IMR-90 (cell line): ENCODE results near the gene TSPAN4. TPM values are rescaled to one million over a fixed set of nuclear protein-coding genes. Genes with fewer than 3 reads are reported as not detected.

ENCODE experiments used
- ATAC-seq: fragments of 200-7000 bp; cut with Tn5 transposase; 2 replicates; pipeline ENCODE4 v1.9.1; 2020; ENCODE audit warnings: low read depth, mild to moderate bottlenecking, moderate library complexity
- BruUV-seq: library from RNA; stranded (reverse); fragments of 400-500 nt; replicated peaks from 2 replicates; lab custom pipeline; 2021; lab: Mats Ljungman, UMichigan
- CTCF ChIA-PET: fragments of 300-600 bp; formaldehyde crosslinking; extraction: SDS; loops from one replicate; lab custom pipeline; 2021; ENCODE audit warnings: antibody characterized with exemption; lab: Yijun Ruan, JAX
- POLR2A ChIA-PET: fragments of 300-600 bp; sonication (Branson Sonifier 250); formaldehyde crosslinking; loops from one replicate; lab custom pipeline; 2022; ENCODE audit warnings: antibody characterized with exemption; ENCODE audit not compliant: unreplicated experiment; lab: Charles Lee
- DNase-seq: peaks from one replicate; pipeline ENCODE4 v3.0.0; 2013
- H2AFZ ChIP-seq: replicated peaks from 2 replicates; pipeline ENCODE3; 2013; ENCODE audit warnings: low read length, mild to moderate bottlenecking; ENCODE audit not compliant: poor library complexity
- H2AK5ac ChIP-seq: 2 replicates; pipeline ENCODE4 v1.6.1; 2013; ENCODE audit warnings: low read depth, low read length, inconsistent platforms
- H2AK9ac ChIP-seq: replicated peaks from 2 replicates; pipeline ENCODE3; 2013; ENCODE audit warnings: mild to moderate bottlenecking, low read depth, low read length, moderate library complexity; ENCODE audit not compliant: poor library complexity
- H2BK120ac ChIP-seq: 2 replicates; pipeline ENCODE4 v1.6.1; 2013; ENCODE audit warnings: low read depth, low read length, inconsistent platforms
- H2BK15ac ChIP-seq: 3 replicates; pipeline ENCODE4 v1.6.1; 2013; ENCODE audit warnings: low read depth, low read length, inconsistent platforms
- H2BK20ac ChIP-seq: 2 replicates; pipeline ENCODE4 v1.6.1; 2013; ENCODE audit warnings: low read depth, mild to moderate bottlenecking, inconsistent platforms, low read length, moderate library complexity
- H2BK5ac ChIP-seq: 2 replicates; pipeline ENCODE4 v1.6.1; 2013; ENCODE audit warnings: mild to moderate bottlenecking, low read depth, low read length, inconsistent platforms; ENCODE audit not compliant: poor library complexity, severe bottlenecking
- H3K14ac ChIP-seq: replicated peaks from 2 replicates; pipeline ENCODE4 v1.6.1; 2013; ENCODE audit warnings: low read depth, low read length, inconsistent platforms
- H3K18ac ChIP-seq: 2 replicates; pipeline ENCODE4 v1.6.1; 2013; ENCODE audit warnings: low read depth, low read length, control low read depth
- H3K23ac ChIP-seq: 2 replicates; pipeline ENCODE4 v1.6.1; 2013; ENCODE audit warnings: low read depth, low read length, inconsistent platforms
- H3K27ac ChIP-seq: 2 replicates; pipeline ENCODE4 v1.5.1; 2013; ENCODE audit warnings: mild to moderate bottlenecking, control low read depth, low read length; ENCODE audit not compliant: insufficient read depth
- H3K27me3 ChIP-seq: 2 replicates; pipeline ENCODE4 v1.6.1; 2013; ENCODE audit warnings: low read length; ENCODE audit not compliant: control insufficient read depth, insufficient read depth
- H3K36me3 ChIP-seq: 2 replicates; pipeline ENCODE4 v1.6.1; 2013; ENCODE audit warnings: low read length, mixed read lengths; ENCODE audit not compliant: control insufficient read depth, insufficient read depth
- H3K4ac ChIP-seq: 2 replicates; pipeline ENCODE4 v1.6.1; 2013; ENCODE audit warnings: low read depth, low read length, inconsistent platforms
- H3K4me1 ChIP-seq: 2 replicates; pipeline ENCODE4 v1.6.1; 2013; ENCODE audit warnings: low read length, mixed read lengths; ENCODE audit not compliant: control insufficient read depth, insufficient read depth
- H3K4me2 ChIP-seq: 2 replicates; pipeline ENCODE4 v1.6.1; 2013; ENCODE audit warnings: low read depth, mild to moderate bottlenecking, control low read depth, low read length, moderate library complexity
- H3K4me3 ChIP-seq: 2 replicates; pipeline ENCODE4 v1.5.1; 2013; ENCODE audit warnings: low read depth, mild to moderate bottlenecking, control low read depth, low read length, moderate library complexity; ENCODE audit not compliant: insufficient read depth
- H3K56ac ChIP-seq: 2 replicates; pipeline ENCODE4 v1.6.1; 2013; ENCODE audit warnings: low read length, inconsistent platforms; ENCODE audit not compliant: insufficient read depth; ENCODE audit errors: extremely low read depth
- H3K79me1 ChIP-seq, 2 experiments: 2 replicates each; pipeline ENCODE4 v1.6.1; 2013; ENCODE audit warnings: low read length in 2 of 2, inconsistent platforms in 1 of 2, low read depth in 1 of 2
- H3K9ac ChIP-seq: 2 replicates; pipeline ENCODE4 v1.6.1; 2013; ENCODE audit warnings: low read depth, low read length, control low read depth
- H3K9me1 ChIP-seq: 2 replicates; pipeline ENCODE4 v1.6.1; 2013; ENCODE audit warnings: low read length, inconsistent platforms; ENCODE audit not compliant: insufficient read depth
- H3K9me3 ChIP-seq: 2 replicates; pipeline ENCODE4 v1.6.1; 2013; ENCODE audit warnings: low read length; ENCODE audit not compliant: control insufficient read depth, insufficient read depth
- H4K20me1 ChIP-seq: 2 replicates; pipeline ENCODE4 v1.6.1; 2013; ENCODE audit warnings: low read length, inconsistent platforms; ENCODE audit not compliant: insufficient read depth
- H4K5ac ChIP-seq: 2 replicates; pipeline ENCODE4 v1.6.1; 2013; ENCODE audit warnings: mild to moderate bottlenecking, low read depth, low read length, control low read depth
- H4K8ac ChIP-seq, 2 experiments: 2 replicates each; pipeline ENCODE4 v1.6.1; 2013; ENCODE audit warnings: low read depth in 2 of 2, low read length in 2 of 2, control low read depth in 1 of 2, inconsistent platforms in 1 of 2
- H4K91ac ChIP-seq: 2 replicates; pipeline ENCODE4 v1.6.1; 2013; ENCODE audit warnings: low read depth, low read length, inconsistent platforms; ENCODE audit not compliant: insufficient read depth
- BHLHE40 ChIP-seq: fragments of 150-350 bp; IDR thresholded peaks from 2 replicates; pipeline ENCODE4 v1.6.1; 2016; ENCODE audit warnings: mild to moderate bottlenecking, low read depth, low read length
- CEBPB ChIP-seq: IDR thresholded peaks from 2 replicates; pipeline ENCODE4 v1.6.1; 2012; ENCODE audit warnings: low read depth, low read length, improper control_type of control experiment
- CHD1 ChIP-seq: IDR thresholded peaks from 2 replicates; pipeline ENCODE4 v1.6.1; 2012; ENCODE audit warnings: low read depth, low read length, improper control_type of control experiment
- FOS ChIP-seq: fragments of 150-350 bp; IDR thresholded peaks from 2 replicates; pipeline ENCODE4 v1.6.1; 2016; ENCODE audit warnings: low read depth, low read length
- MAFK ChIP-seq: IDR thresholded peaks from 2 replicates; pipeline ENCODE4 v1.6.1; 2012; ENCODE audit warnings: low read depth, low read length, improper control_type of control experiment
- MAZ ChIP-seq: IDR thresholded peaks from 2 replicates; pipeline ENCODE4 v1.6.1; 2012; ENCODE audit warnings: low read depth, mild to moderate bottlenecking, low read length, improper control_type of control experiment, moderate library complexity, borderline replicate concordance
- MXI1 ChIP-seq: IDR thresholded peaks from 2 replicates; pipeline ENCODE4 v1.6.1; 2012; ENCODE audit warnings: low read depth, mild to moderate bottlenecking, low read length, moderate library complexity, borderline replicate concordance
- NFE2L2 ChIP-seq: fragments of 150-350 bp; IDR thresholded peaks from 2 replicates; pipeline ENCODE4 v1.6.1; 2016; ENCODE audit warnings: low read depth, mild to moderate bottlenecking, low read length
- POLR2A ChIP-seq: IDR thresholded peaks from 2 replicates; pipeline ENCODE4 v1.6.1; 2012; ENCODE audit warnings: mild to moderate bottlenecking, low read depth, low read length
- RAD21 ChIP-seq: IDR thresholded peaks from 2 replicates; pipeline ENCODE4 v1.6.1; 2012; ENCODE audit warnings: low read length, improper control_type of control experiment
- RCOR1 ChIP-seq: IDR thresholded peaks from 2 replicates; pipeline ENCODE4 v1.6.1; 2012; ENCODE audit warnings: mild to moderate bottlenecking, low read length, improper control_type of control experiment; ENCODE audit not compliant: insufficient replicate concordance
- RFX5 ChIP-seq: IDR thresholded peaks from 2 replicates; pipeline ENCODE4 v1.8.0; 2012; ENCODE audit warnings: low read depth, mild to moderate bottlenecking, low read length, moderate library complexity
- SMC3 ChIP-seq: fragments of 150-350 bp; IDR thresholded peaks from 2 replicates; pipeline ENCODE4 v1.6.1; 2016; ENCODE audit warnings: low read depth, mild to moderate bottlenecking, antibody characterized with exemption, low read length, moderate library complexity
- WGBS, 2 experiments: methylation state at CpG; one replicate each; pipeline versions ENCODE4 v1.1.5 to v1.1.7; 2013; ENCODE audit warnings: missing lambda C conversion rate in 2 of 2; ENCODE audit not compliant: insufficient read length in 1 of 2; ENCODE audit errors: extremely low coverage in 2 of 2; 5-methylcytosine and 5-hydroxymethylcytosine counted together
- dilution Hi-C: fragments of 300-500 bp; cut with HindIII; formaldehyde crosslinking; loops from one replicate; pipeline ENCODE4 v1.14.3; 2018; ENCODE audit warnings: low sequenced_read_pairs; ENCODE audit not compliant: unreplicated experiment
- in situ Hi-C: fragments of 300-500 bp; cut with MboI; formaldehyde crosslinking; loops from 3 replicates; pipeline ENCODE4 v1.14.3; 2019; ENCODE audit warnings: low sequenced_read_pairs, inconsistent platforms, mixed read lengths
- intact Hi-C: fragments of 100-400 bp; cut with micrococcal nuclease; formaldehyde crosslinking; loops from 2 replicates; pipeline ENCODE4 v1.10.0; 2022
- polyA plus RNA-seq, 3 experiments: library from polyadenylated mRNA; depleted of rRNA; stranded (reverse); fragments of >200 nt; gene quantifications; 2 replicates each; pipeline ENCODE4 v1.2.3, GENCODE V29; 2012; ENCODE audit warnings: low replicate concordance in 1 of 3
- total RNA-seq: library from RNA; depleted of rRNA; stranded (reverse); fragments of >200 nt; gene quantifications from 2 replicates; pipeline ENCODE4 v1.2.3, GENCODE V29; 2012
- TF ChIP-seq, protein P1 (sequence below): fragments of 150-350 bp; IDR thresholded peaks from 2 replicates; pipeline ENCODE4 v1.6.1; 2016; ENCODE audit warnings: low read depth, mild to moderate bottlenecking, low read length, moderate library complexity, borderline replicate concordance
- TF ChIP-seq, protein P2 (sequence below): conservative IDR thresholded peaks from 2 replicates; pipeline ENCODE4 v1.5.1; 2012; ENCODE audit warnings: mild to moderate bottlenecking, low read depth, low read length, improper control_type of control experiment
- TF ChIP-seq, protein P3 (sequence below): fragments of 150-350 bp; IDR thresholded peaks from 2 replicates; pipeline ENCODE4 v1.6.1; 2017; ENCODE audit warnings: mild to moderate bottlenecking, antibody characterized with exemption, low read length, low read depth

The TSPAN4 gene
- total and polyA plus RNA-seq, 2 of the 4 experiments (the other 2 are of a cell fraction), result 161 to 293 TPM

DNA sequence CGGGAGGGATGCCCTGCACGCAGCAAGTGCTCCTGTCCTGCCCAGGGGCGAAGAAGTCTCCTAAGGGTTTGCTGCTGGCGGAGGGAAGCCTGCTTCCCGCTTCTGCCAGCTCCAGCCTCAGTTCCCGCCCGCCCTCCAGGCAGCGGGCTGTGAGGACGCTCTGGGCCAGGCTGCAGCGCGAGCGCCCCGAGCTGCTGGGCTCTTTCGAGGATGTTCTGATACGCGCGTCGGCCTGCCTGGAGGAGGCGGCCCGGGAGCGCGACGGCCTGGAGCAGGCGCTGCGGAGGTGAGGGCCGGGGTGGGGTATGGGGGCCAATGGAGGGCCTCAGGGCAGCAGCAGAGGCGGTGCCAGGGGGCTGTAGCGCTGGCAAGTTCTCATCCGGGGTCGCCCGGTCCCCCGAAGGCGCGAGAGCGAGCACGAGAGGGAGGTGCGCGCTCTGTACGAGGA is 12.8 kb upstream of the TSPAN4 start:
- in situ Hi-C loops (no loop called here), intact Hi-C loops (no loop called here)
- 6% methylated on average over 12 of the region's 39 CpGs; no CpG with 5 or more reads in 1 of the 2 experiments for WGBS, 2 experiments

More for the DNA sequence above, 12.8 kb upstream of the TSPAN4 start:
- dilution Hi-C loops, result no loop called here
- Histone ChIP-seq H2BK20ac (no peak overlapping the region), H3K4me1 (peaks cover 34% of the 10 kb centered on the region), H3K9me3 (no peaks in the 10 kb centered on the region), H4K5ac (no peak overlapping the region), H4K8ac (no peak overlapping the region), H3K4me3 (no peak overlapping the region), H3K36me3 (peaks cover 9% of the 10 kb centered on the region; the same call in 1 of the 2 replicates), H3K79me1 (peaks cover 5 to 24% of the 10 kb centered on the region in 2 experiments), H3K27ac (no peak overlapping the region; the same call in 1 of the 2 replicates), H2AK9ac (peak overlapping the region; percentile 61), H3K4ac (no peak overlapping the region), H3K27me3 (peaks cover 6% of the 10 kb centered on the region; the same call in 1 of the 2 replicates), H3K4me2 (peak overlapping the region; percentile 51), H3K56ac (no peak overlapping the region), H2AK5ac (0 out of 2 replicates have a peak overlapping the region, but pooled peaks have one; percentile 52), H2BK5ac (no peak overlapping the region), H2AFZ (peak overlapping the region; percentile 90), H3K18ac (no peak overlapping the region), H3K23ac (no peak overlapping the region), H3K9me1 (peaks cover 10% of the 10 kb centered on the region; the same call in 1 of the 2 replicates), H4K91ac (no peak overlapping the region; the same call in 1 of the 2 replicates), H3K9ac (no peak overlapping the region), H2BK15ac (no peak overlapping the region), H2BK120ac (no peak overlapping the region), H3K14ac (no peak overlapping the region), H4K20me1 (peaks cover 38% of the 10 kb centered on the region)
- TF ChIP-seq, protein P1, sequence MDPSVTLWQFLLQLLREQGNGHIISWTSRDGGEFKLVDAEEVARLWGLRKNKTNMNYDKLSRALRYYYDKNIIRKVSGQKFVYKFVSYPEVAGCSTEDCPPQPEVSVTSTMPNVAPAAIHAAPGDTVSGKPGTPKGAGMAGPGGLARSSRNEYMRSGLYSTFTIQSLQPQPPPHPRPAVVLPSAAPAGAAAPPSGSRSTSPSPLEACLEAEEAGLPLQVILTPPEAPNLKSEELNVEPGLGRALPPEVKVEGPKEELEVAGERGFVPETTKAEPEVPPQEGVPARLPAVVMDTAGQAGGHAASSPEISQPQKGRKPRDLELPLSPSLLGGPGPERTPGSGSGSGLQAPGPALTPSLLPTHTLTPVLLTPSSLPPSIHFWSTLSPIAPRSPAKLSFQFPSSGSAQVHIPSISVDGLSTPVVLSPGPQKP, result no peak
- TF ChIP-seq RAD21 (no peak), POLR2A (no peak), FOS (no peak), NFE2L2 (no peak), MAZ (no peak), CHD1 (no peak), MXI1 (no peak), SMC3 (no peak), RFX5 (no peak), MAFK (no peak), CEBPB (no peak), BHLHE40 (no peak), RCOR1 (no peak)
- TF ChIP-seq, protein P2, sequence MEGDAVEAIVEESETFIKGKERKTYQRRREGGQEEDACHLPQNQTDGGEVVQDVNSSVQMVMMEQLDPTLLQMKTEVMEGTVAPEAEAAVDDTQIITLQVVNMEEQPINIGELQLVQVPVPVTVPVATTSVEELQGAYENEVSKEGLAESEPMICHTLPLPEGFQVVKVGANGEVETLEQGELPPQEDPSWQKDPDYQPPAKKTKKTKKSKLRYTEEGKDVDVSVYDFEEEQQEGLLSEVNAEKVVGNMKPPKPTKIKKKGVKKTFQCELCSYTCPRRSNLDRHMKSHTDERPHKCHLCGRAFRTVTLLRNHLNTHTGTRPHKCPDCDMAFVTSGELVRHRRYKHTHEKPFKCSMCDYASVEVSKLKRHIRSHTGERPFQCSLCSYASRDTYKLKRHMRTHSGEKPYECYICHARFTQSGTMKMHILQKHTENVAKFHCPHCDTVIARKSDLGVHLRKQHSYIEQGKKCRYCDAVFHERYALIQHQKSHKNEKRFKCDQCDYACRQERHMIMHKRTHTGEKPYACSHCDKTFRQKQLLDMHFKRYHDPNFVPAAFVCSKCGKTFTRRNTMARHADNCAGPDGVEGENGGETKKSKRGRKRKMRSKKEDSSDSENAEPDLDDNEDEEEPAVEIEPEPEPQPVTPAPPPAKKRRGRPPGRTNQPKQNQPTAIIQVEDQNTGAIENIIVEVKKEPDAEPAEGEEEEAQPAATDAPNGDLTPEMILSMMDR, result no peak
- TF ChIP-seq, protein P3, sequence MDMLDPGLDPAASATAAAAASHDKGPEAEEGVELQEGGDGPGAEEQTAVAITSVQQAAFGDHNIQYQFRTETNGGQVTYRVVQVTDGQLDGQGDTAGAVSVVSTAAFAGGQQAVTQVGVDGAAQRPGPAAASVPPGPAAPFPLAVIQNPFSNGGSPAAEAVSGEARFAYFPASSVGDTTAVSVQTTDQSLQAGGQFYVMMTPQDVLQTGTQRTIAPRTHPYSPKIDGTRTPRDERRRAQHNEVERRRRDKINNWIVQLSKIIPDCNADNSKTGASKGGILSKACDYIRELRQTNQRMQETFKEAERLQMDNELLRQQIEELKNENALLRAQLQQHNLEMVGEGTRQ, result no peak
- ChIA-PET CTCF (no interaction called here), POLR2A (no interaction called here)
- no peak for ATAC-seq
- no peak for DNase-seq
- no TSS peak for BruUV-seq
